Lower leg skin (tissue), 3 donors: ENCODE data around the gene MYH7B.

Experiments used
- CTCF ChIP-seq, 3 donors: fragments of 450-650 bp; IDR thresholded peaks; one replicate each; pipeline ENCODE4 v1.5.1; 2016; ENCODE audit warnings: antibody characterized with exemption in 3 of 3, mild to moderate bottlenecking in 3 of 3, moderate library complexity in 2 of 3
- POLR2A ChIP-seq, 2 donors: fragments of 450-650 bp; IDR thresholded peaks; one replicate each; pipeline ENCODE4 v1.6.1; 2016 to 2017; ENCODE audit warnings: antibody characterized with exemption in 2 of 2, mild to moderate bottlenecking in 1 of 2, moderate library complexity in 1 of 2

DNA sequence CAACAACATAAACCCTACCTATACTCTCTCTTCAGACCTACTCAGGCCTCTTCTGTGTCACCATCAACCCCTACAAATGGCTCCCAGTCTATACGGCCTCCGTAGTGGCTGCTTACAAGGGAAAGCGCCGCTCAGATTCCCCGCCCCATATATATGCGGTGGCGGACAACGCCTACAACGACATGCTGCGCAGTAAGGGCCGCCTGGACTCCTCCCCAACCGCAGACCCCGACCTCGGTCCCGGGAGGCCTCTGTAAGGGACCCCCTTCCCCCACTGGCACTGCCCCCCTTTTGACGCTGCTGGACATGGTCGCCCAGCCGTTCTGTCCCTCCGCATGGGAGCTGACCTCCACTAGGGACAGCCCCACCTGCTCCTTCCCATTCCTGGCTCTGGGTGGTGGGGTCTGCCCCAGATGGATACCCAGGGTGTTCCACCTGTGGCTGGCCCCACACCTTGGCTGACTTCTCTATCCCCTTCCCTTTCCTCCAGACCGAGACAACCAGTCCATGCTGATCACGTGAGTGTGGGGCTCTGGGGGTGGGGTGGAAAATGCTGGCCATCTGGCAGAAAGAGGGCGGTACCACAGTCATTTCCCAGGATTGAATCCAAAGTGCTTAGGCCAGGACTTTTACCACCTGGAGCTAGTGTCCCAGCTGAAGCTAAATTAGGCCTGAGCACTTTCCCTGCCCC lies 25.0 kb downstream of the MYH7B start:
- TF ChIP-seq CTCF (IDR thresholded peaks at IDR 0.05) (no peak), POLR2A (IDR thresholded peaks at IDR 0.05) (no peak)
